Raji (cell line): Measurements from ENCODE around the gene RD3L.

Source experiments
- POLR2A ChIP-seq: IDR thresholded peaks from 2 replicates; pipeline ENCODE4 v1.6.1; 2011; ENCODE audit warnings: low read depth, low read length, control low read depth; ENCODE audit not compliant: insufficient read depth

Gene RD3L

GRCh38 chr14:103941973-103942736 lies at the start of gene RD3L:
TSS of gene RD3L (minus strand) at chr14:103942529. CDS start at chr14:103941695, 834 bp downstream.
- no peak for TF ChIP-seq POLR2A

GRCh38 chr14:103989964-103990363 lies 47.6 kb upstream of the RD3L start:
- no peak for TF ChIP-seq POLR2A

GRCh38 chr14:103989034-103989433 lies 46.7 kb upstream of the RD3L start:
- no peak for TF ChIP-seq POLR2A

DNA sequence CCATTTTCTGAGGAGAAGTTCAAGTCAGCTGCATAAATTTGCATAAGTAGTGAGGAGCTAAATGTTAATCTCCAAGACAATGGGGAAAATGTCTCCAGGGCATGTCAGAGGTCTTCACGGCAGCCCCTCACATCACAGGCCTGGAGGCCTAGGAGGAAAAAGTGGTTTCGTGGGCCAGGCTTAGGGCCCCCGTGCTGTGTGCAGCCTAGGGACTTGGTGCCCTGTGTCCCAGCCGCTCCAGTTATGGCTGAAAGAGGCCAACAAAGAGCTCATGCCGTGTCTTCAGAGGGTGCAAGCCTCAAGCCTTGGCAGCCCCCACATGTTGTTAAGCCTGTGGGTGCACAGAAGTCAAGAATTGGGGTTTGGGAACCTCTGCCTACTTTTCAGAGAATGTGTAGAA lies 41.9 kb upstream of the RD3L start:
- TF ChIP-seq POLR2A: no peak

GRCh38 chr14:103974575-103974974 lies 32.2 kb upstream of the RD3L start:
- no peak for TF ChIP-seq POLR2A

DNA sequence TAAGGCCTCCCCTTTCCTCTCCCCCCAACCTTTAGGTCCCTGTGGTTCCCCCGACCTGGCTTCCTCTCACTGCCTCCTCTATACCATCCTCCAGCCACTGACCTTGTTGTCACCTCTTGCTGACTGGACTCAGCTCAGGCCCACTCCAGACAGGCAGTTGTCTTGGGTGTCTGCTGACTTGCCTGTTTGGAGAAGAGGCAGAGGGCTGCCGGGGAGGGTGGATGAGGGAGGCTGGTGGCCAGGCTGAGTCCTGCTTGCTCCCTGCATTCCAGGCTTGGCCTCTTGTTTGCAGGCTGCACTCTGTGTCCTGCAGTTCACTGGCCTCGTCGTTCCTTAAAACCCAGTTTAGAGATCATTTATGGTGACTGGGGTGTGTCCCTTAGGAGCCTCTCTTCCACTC lies 31.0 kb upstream of the RD3L start:
- TF ChIP-seq POLR2A: no peak

DNA sequence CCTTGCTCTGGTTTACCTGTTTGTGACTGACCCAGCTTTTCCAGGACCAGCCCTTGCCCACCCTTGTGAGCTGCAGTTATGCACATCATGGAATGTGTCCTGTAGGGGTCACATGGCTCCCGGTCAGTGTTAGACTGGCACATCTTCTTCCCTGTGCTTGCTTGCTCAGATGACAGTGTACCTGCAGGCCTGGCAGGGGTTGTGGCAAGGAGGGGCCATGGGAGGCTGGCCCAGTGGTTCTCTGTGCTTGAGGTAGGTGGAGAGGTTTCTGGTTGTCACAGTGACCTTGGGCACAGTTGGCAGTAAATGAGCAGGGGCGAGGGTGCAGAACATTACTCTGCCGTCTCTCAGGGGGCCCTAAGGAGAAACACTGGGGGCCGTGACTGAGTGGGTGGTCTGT lies 27.6 kb upstream of the RD3L start:
- TF ChIP-seq POLR2A: no peak

GRCh38 chr14:103966631-103967030 lies 24.3 kb upstream of the RD3L start:
- TF ChIP-seq POLR2A: no peak

- TF ChIP-seq POLR2A: no peak
These were observed 19.7 kb upstream of the RD3L start for GRCh38 chr14:103961928-103962578.

- no peak for TF ChIP-seq POLR2A
These were observed 18.2 kb upstream of the RD3L start for GRCh38 chr14:103960457-103961055.

- no peak for TF ChIP-seq POLR2A
These were observed 6.9 kb upstream of the RD3L start for GRCh38 chr14:103949131-103949790.

DNA sequence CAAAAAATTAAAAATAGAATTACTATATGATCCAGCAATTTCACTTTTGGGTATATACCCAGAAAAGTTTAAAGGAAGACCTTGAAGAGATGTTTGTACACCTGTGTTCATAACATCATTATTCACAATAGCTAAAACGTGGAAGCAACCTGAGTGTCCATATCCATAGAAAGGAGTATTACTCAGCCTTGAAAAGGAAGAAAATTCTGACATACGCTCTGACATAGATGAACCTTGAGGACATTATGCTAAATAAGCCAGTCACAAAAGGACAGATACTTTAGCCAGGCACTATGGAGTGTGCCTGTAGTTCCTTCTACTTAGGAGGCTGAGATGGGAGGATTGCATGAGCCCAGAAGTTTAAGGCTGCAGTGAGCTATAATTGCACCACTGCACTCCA lies 6.1 kb upstream of the RD3L start:
- no peak for TF ChIP-seq POLR2A

DNA sequence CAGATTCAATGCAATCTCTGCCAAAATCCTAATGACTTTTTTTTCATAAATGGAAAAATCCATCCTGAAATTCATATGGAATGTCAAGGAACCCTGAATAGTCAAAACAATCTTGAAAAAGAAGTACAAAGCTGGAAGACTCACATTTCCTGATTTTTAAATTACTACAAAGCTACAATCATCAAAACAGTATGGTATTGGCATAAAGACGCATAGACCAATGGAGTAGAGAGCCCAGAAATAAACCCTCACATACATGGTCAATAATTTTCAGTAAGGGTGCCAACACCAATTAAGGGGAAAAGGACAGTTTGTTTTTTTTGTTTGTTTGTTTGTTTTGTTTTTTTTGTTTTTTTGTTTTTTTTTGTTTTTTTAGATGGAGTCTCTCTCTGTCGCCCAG lies 4.6 kb upstream of the RD3L start:
- TF ChIP-seq POLR2A: no peak

GRCh38 chr14:103943673-103944072 lies 1.3 kb upstream of the RD3L start:
- TF ChIP-seq POLR2A: no peak

DNA sequence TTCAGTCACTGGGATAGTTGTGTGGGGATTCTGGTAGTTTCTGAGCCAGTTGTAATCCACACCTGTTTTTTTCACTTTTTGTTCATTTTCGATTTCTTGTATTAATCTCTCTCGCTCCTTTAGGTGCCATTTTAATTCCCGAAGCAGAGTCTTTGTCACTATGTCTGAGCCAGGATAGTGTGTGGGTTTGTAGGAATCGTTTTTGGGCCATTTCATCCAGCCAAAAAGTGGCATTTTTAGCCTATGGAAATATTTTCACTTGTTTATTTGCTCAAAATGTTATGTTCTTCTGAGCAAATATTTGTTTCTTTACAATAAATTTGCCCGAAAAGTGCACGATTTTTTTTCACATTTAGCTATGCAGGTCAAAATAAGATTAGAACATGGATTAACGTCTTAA lies 867 bp downstream of the RD3L start:
- TF ChIP-seq POLR2A: no peak

DNA sequence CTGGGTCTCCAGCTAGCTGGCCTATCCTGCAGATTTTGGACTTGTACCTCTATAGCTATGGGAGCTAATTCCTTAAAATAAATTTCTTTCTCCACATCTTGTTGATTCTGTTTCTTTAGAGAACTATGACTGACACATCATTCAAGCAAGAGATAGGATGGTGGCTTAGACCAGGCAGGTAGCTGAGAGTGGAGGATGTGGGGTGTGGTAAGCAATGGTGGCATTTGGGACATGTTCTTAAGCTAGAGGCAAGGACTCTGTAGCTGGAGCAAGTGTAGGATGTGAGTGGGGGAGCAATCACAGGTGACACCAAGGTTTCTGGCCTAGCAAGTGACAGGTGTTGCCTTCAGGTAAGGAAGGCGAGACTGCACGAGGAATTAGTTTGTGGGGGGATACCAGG lies 7.2 kb downstream of the RD3L start:
- no peak for TF ChIP-seq POLR2A

- TF ChIP-seq POLR2A: no peak
These were observed 9.4 kb downstream of the RD3L start for GRCh38 chr14:103932791-103933490.
